ENCODE results near the gene TOM1.
"Not testable (repeated sequence)": the region's sequence is repeated elsewhere in the genome, so short reads cannot be mapped to it uniquely, and the experiment has no call there.

Gene TOM1

GRCh38 chr22:35377735-35378134 is 78.0 kb downstream of the TOM1 start:
- FAIRE-seq: no peak

- no peak for FAIRE-seq
These were observed 78.9 kb downstream of the TOM1 start for GRCh38 chr22:35378621-35379020.

GRCh38 chr22:35379146-35379993 is 79.7 kb downstream of the TOM1 start:
- peak; percentile 47 for FAIRE-seq

GRCh38 chr22:35380013-35380412 is 80.3 kb downstream of the TOM1 start:
- FAIRE-seq: no peak

GRCh38 chr22:35380537-35381423 is 81.1 kb downstream of the TOM1 start, which contains the start of gene HMOX1:
HMOX1 (plus strand) TSS chr22:35381096; CDS start chr22:35381174, 78 bp downstream.
- no peak for FAIRE-seq

- no peak for FAIRE-seq
These were observed 81.8 kb downstream of the TOM1 start for GRCh38 chr22:35381424-35382009.

GRCh38 chr22:35383679-35384071 is 84.0 kb downstream of the TOM1 start:
- FAIRE-seq: no peak

GRCh38 chr22:35384527-35384926 is 84.8 kb downstream of the TOM1 start:
- no peak for FAIRE-seq

GRCh38 chr22:35384975-35385588 is 85.4 kb downstream of the TOM1 start:
- no peak for FAIRE-seq

GRCh38 chr22:35386670-35387288 is 87.1 kb downstream of the TOM1 start:
- no peak for FAIRE-seq

GRCh38 chr22:35390933-35391332 is 91.2 kb downstream of the TOM1 start:
- FAIRE-seq: no peak

GRCh38 chr22:35392357-35392756 is 92.7 kb downstream of the TOM1 start:
- FAIRE-seq: no peak

GRCh38 chr22:35393116-35394010 is 93.7 kb downstream of the TOM1 start:
- FAIRE-seq: no peak

- FAIRE-seq: no peak
These were observed 94.3 kb downstream of the TOM1 start for GRCh38 chr22:35394011-35394312.

- no peak for FAIRE-seq
These were observed 95.3 kb downstream of the TOM1 start for GRCh38 chr22:35394810-35395563.

- FAIRE-seq: not testable (repeated sequence)
These were observed 96.9 kb downstream of the TOM1 start for GRCh38 chr22:35396622-35397021.

- no peak for FAIRE-seq
These were observed 97.6 kb downstream of the TOM1 start for GRCh38 chr22:35397095-35397904.
